HL-60 (cell line): ENCODE data around the gene MACROD2.

ENCODE experiments used
- POLR2AphosphoS5 ChIP-seq: IDR thresholded peaks from 2 replicates; pipeline ENCODE4 v1.6.1; 2012; ENCODE audit warnings: low read depth
- TF ChIP-seq, protein P1 (sequence below): IDR thresholded peaks from one replicate; pipeline ENCODE4 v1.5.1; 2011; ENCODE audit warnings: low read length, control low read depth, inconsistent platforms; ENCODE audit not compliant: insufficient read depth

DNA sequence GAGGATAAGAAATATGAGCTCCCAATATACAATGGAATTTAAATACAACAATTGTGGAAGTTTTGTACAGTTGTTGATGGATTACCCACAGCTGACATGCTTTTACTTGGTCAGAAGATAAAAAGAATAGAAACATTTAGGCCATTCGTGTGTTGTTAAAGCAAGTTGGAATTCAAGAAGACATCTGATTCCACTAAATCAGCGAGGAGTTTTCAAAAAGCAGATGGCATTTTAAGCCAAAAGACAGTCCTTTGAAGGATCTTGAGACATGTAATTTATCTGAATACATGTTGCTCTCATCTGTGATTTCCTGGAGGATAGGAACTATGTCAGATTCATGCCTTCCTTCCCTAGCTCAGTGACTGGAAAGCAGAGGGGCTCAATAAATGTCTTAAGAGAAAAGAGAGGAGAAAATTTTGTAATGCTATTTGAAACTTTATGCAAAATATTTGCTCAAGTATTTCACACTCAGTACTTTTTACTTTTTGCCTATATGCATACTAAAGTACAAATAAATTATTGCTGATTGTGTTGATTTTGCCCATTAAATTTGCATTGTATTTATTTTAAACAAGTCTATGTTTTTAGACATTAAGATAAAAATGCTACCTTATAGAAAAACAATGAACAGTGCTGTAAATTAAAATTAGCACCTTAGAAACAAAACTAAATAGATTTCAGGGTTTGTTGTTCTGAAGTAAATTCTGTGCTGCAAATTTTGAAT lies 1075.9 kb downstream of the MACROD2 start:
- no peak for TF ChIP-seq POLR2AphosphoS5
- TF ChIP-seq, protein P1, sequence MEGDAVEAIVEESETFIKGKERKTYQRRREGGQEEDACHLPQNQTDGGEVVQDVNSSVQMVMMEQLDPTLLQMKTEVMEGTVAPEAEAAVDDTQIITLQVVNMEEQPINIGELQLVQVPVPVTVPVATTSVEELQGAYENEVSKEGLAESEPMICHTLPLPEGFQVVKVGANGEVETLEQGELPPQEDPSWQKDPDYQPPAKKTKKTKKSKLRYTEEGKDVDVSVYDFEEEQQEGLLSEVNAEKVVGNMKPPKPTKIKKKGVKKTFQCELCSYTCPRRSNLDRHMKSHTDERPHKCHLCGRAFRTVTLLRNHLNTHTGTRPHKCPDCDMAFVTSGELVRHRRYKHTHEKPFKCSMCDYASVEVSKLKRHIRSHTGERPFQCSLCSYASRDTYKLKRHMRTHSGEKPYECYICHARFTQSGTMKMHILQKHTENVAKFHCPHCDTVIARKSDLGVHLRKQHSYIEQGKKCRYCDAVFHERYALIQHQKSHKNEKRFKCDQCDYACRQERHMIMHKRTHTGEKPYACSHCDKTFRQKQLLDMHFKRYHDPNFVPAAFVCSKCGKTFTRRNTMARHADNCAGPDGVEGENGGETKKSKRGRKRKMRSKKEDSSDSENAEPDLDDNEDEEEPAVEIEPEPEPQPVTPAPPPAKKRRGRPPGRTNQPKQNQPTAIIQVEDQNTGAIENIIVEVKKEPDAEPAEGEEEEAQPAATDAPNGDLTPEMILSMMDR: no peak
